Stimulated activated CD8-positive, alpha-beta memory T cell treated with anti-CD3 and anti-CD28 coated beads, Interleukin-15, amount 100 ng/mL, for 48 hours (primary cell): ENCODE measurements around the gene TFPI.
"Not testable (repeated sequence)": the region's sequence is repeated elsewhere in the genome, so short reads cannot be mapped to it uniquely, and the experiment has no call there.

Experiments used
- DNase-seq, 2 donors: peaks; one replicate each; pipeline ENCODE4 v3.0.0-alpha.2; 2020; ENCODE audit warnings: low read depth in 2 of 2

TFPI gene

GRCh38 chr2:187528042-187528441 lies 26.2 kb downstream of the TFPI start:
- DNase-seq: no peak

GRCh38 chr2:187527262-187527661 lies 27.0 kb downstream of the TFPI start:
- DNase-seq: no peak

GRCh38 chr2:187526792-187527191 lies 27.4 kb downstream of the TFPI start:
- DNase-seq: no peak

- DNase-seq: no peak
Observed at GRCh38 chr2:187525163-187525900, 28.9 kb downstream of the TFPI start.

- no peak for DNase-seq
Observed at GRCh38 chr2:187523325-187523724, 30.9 kb downstream of the TFPI start.

- no peak for DNase-seq
Observed at GRCh38 chr2:187520121-187520624, 34.1 kb downstream of the TFPI start.

- no peak for DNase-seq
Observed at GRCh38 chr2:187519419-187520120, 34.7 kb downstream of the TFPI start.

- not testable (repeated sequence) for DNase-seq
Observed at GRCh38 chr2:187517750-187518361, 36.4 kb downstream of the TFPI start.

GRCh38 chr2:187516630-187517510 lies 37.4 kb downstream of the TFPI start:
- not testable (repeated sequence) for DNase-seq

GRCh38 chr2:187514930-187515329 lies 39.3 kb downstream of the TFPI start:
- DNase-seq: no peak

- DNase-seq: not testable (repeated sequence)
Observed at GRCh38 chr2:187514235-187514829, 39.9 kb downstream of the TFPI start.

- DNase-seq: not testable (repeated sequence)
Observed at GRCh38 chr2:187513460-187514234, 40.6 kb downstream of the TFPI start.

- DNase-seq: no peak
Observed at GRCh38 chr2:187511356-187512315, 42.6 kb downstream of the TFPI start.

- not testable (repeated sequence) for DNase-seq
Observed at GRCh38 chr2:187510419-187511355, 43.5 kb downstream of the TFPI start.

- no peak for DNase-seq
Observed at GRCh38 chr2:187509667-187510417, 44.4 kb downstream of the TFPI start.

- DNase-seq: no peak
Observed at GRCh38 chr2:187506416-187506815, 47.8 kb downstream of the TFPI start.

GRCh38 chr2:187505065-187505672 lies 49.1 kb downstream of the TFPI start:
- DNase-seq: no peak
